Measurements from ENCODE around the gene DENND1B. TPM values are rescaled to one million over a fixed set of nuclear protein-coding genes. Genes with fewer than 3 reads are reported as not detected.

DENND1B gene
- total and polyA plus RNA-seq, 2 of the 13 experiments (the other 11 are each of a cell fraction or from before 2014, with no cell fraction given): 2.6 to 5.7 TPM

DNA sequence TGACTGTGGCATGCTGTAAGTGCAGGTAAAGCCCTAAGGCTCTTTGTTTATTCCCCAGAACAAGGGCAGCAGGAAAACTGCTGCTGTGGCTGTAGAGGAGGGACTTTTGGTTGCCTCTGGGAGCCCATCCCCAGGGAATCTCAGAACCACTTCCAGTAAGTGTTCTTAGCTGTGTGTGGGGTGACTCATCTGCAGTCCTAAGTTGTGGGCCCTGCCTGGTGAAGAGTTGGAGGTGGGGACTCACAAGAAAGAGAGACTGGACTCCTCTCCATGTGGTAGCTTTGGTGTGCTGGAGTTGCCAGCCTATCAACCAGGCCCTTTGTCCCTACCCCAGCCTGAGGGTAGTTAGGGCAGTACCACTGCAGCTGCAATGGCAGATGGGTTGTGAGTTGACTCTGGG, 24.0 kb upstream of the DENND1B start (continued):
- TF ChIP-seq, protein P1, sequence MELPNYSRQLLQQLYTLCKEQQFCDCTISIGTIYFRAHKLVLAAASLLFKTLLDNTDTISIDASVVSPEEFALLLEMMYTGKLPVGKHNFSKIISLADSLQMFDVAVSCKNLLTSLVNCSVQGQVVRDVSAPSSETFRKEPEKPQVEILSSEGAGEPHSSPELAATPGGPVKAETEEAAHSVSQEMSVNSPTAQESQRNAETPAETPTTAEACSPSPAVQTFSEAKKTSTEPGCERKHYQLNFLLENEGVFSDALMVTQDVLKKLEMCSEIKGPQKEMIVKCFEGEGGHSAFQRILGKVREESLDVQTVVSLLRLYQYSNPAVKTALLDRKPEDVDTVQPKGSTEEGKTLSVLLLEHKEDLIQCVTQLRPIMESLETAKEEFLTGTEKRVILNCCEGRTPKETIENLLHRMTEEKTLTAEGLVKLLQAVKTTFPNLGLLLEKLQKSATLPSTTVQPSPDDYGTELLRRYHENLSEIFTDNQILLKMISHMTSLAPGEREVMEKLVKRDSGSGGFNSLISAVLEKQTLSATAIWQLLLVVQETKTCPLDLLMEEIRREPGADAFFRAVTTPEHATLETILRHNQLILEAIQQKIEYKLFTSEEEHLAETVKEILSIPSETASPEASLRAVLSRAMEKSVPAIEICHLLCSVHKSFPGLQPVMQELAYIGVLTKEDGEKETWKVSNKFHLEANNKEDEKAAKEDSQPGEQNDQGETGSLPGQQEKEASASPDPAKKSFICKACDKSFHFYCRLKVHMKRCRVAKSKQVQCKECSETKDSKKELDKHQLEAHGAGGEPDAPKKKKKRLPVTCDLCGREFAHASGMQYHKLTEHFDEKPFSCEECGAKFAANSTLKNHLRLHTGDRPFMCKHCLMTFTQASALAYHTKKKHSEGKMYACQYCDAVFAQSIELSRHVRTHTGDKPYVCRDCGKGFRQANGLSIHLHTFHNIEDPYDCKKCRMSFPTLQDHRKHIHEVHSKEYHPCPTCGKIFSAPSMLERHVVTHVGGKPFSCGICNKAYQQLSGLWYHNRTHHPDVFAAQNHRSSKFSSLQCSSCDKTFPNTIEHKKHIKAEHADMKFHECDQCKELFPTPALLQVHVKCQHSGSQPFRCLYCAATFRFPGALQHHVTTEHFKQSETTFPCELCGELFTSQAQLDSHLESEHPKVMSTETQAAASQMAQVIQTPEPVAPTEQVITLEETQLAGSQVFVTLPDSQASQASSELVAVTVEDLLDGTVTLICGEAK (IDR thresholded peaks at IDR 0.05): no peak
- TF ChIP-seq, protein P1 (CRISPR knock-in tag; IDR thresholded peaks at IDR 0.05): no peak
- no peak for TF ChIP-seq MAFK (conservative IDR thresholded peaks at IDR 0.05 in 1 of 2, IDR thresholded peaks at IDR 0.05 in 1 of 2; ENCODE audit: low read length in 2 of 2)

- WGBS (ENCODE audit: low lambda C conversion rate): 0% methylated on average over 1 of the region's 1 CpG
- ATAC-seq (no peak), FAIRE-seq (no peak), DNase-seq (ENCODE audit: low spot score) (no peak)
- H3K9ac ChIP-seq (ENCODE audit: insufficient read depth, low read depth, low read length): no peak overlapping the region
- BruUV-seq (replicated peaks): no TSS peak
- no peak overlapping the region for H2AFZ ChIP-seq (ENCODE audit: low read length)
- no peaks in the 10 kb centered on the region for H3K79me2 ChIP-seq (ENCODE audit: insufficient read depth, low read length)
- ChIA-PET CTCF (ENCODE audit: low intra/inter-chr PET ratio, low total read pairs) (no interaction called here), POLR2A (no interaction called here)
- no peak overlapping the region for H3K27ac ChIP-seq (ENCODE audit: extremely low read length, insufficient read depth, low read length)
- intact Hi-C loops (cut with micrococcal nuclease; ENCODE audit: unreplicated experiment) (no loop called here), in situ Hi-C loops (cut with HindIII; ENCODE audit: extremely low pct_ligation_motif_present, low pct_unique_long_range_greater_than_20kb) (no loop called here)
- no peak overlapping the region for H3K4me2 ChIP-seq (ENCODE audit: low read depth, low read length)
- no peak overlapping the region for H3K4me3 ChIP-seq (replicated peaks in 1 of 3; ENCODE audit: insufficient read depth in 1 of 3, low read depth in 2 of 3, low read length in 3 of 3)
- H3K36me3 ChIP-seq (replicated peaks in 1 of 2; ENCODE audit: control insufficient read depth in 1 of 2, insufficient read depth in 2 of 2, low read length in 2 of 2): no peaks in the 10 kb centered on the region
- H3K4me1 ChIP-seq (ENCODE audit: insufficient read depth, low read length): peaks cover 13% of the 10 kb centered on the region; the same call in 1 of the 2 replicates
- no peaks in the 10 kb centered on the region for H4K20me1 ChIP-seq (ENCODE audit: insufficient read depth, low read length)
- H3K9me3 ChIP-seq (ENCODE audit: low read length): peaks cover 14% of the 10 kb centered on the region
- H3K27me3 ChIP-seq (ENCODE audit: control insufficient read depth in 1 of 2, insufficient read depth in 2 of 2, low read length in 2 of 2): no peaks in the 10 kb centered on the region
- no peak for TF ChIP-seq TEF (CRISPR knock-in tag; IDR thresholded peaks at IDR 0.05)
- TF ChIP-seq TBP (CRISPR knock-in tag; IDR thresholded peaks at IDR 0.05): no peak
- no peak for TF ChIP-seq MAFK (conservative IDR thresholded peaks at IDR 0.05 in 1 of 2, IDR thresholded peaks at IDR 0.05 in 1 of 2; ENCODE audit: low read length in 2 of 2)
- no peak for TF ChIP-seq HMGA1 (CRISPR knock-in tag; conservative IDR thresholded peaks at IDR 0.05)
- TF ChIP-seq ZBTB43 (CRISPR knock-in tag; conservative IDR thresholded peaks at IDR 0.05): no peak
- TF ChIP-seq HOXD1 (CRISPR knock-in tag; IDR thresholded peaks at IDR 0.05): no peak
- TF ChIP-seq JUND (CRISPR knock-in tag; IDR thresholded peaks at IDR 0.05): no peak
- TF ChIP-seq ZNF430 (CRISPR knock-in tag; IDR thresholded peaks at IDR 0.05): no peak
- TF ChIP-seq, protein P2, sequence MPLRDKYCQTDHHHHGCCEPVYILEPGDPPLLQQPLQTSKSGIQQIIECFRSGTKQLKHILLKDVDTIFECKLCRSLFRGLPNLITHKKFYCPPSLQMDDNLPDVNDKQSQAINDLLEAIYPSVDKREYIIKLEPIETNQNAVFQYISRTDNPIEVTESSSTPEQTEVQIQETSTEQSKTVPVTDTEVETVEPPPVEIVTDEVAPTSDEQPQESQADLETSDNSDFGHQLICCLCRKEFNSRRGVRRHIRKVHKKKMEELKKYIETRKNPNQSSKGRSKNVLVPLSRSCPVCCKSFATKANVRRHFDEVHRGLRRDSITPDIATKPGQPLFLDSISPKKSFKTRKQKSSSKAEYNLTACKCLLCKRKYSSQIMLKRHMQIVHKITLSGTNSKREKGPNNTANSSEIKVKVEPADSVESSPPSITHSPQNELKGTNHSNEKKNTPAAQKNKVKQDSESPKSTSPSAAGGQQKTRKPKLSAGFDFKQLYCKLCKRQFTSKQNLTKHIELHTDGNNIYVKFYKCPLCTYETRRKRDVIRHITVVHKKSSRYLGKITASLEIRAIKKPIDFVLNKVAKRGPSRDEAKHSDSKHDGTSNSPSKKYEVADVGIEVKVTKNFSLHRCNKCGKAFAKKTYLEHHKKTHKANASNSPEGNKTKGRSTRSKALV (CRISPR knock-in tag; IDR thresholded peaks at IDR 0.05): no peak
Measured at GRCh38 chr1:197798492-197798891, 23.2 kb upstream of the DENND1B start.
